ENCODE results near the gene SALL1.

DNA sequence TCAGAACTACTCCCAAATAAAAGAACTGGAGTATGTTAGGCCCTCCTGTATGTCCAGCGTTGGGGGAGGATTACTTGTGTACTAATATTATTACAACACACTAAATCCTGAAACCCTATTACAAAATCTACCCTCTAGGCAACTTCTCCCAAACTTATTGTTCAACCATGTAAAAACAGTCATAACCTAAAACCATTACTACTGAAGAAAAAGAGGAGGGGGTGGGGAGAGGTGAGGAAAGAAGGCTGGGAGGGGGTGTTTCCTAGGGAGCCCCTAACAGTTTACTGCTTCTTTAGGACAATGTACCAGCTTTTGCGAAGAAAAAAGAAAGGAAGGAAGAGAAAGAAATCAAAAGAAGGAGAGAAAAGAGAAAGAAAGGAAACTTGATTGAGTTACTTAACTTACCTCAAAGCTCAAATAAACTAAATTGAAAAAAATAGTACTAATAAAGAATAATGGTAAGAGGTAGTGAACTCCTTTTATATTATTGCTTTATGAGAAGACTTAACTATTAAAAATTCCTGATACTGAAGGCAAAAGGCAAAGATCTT lies 2.3 kb downstream of the SALL1 start:
- no peak for TF ChIP-seq CTCF (IDR thresholded peaks at IDR 0.05; ENCODE audit: low read depth, low read length)
- TF ChIP-seq EZH2phosphoT487 (IDR thresholded peaks at IDR 0.05; ENCODE audit: low read depth), result no peak

Measured in OCI-LY3 (cell line).